GM21737 (cell line): Measurements from ENCODE around the gene ARHGEF5.
"Not testable (repeated sequence)": the region's sequence is repeated elsewhere in the genome, so short reads cannot be mapped to it uniquely, and the experiment has no call there.

ENCODE experiments used
- ATAC-seq: cut with Tn5 transposase; IDR thresholded peaks from one replicate; pipeline ENCODE4 v1.9.1; 2021; ENCODE audit warnings: mild to moderate bottlenecking, moderate library complexity; ENCODE audit not compliant: unreplicated experiment

ARHGEF5 gene

GRCh38 chr7:144355176-144355822 is at the start of gene ARHGEF5:
Gene ARHGEF5, plus strand, starts transcription at chr7:144355402. Its CDS starts 7,268 bp downstream, at chr7:144362670.
- ATAC-seq = peak; percentile 67

- not testable (repeated sequence) for ATAC-seq
Measured at GRCh38 chr7:144309702-144310101, 45.5 kb upstream of the ARHGEF5 start.

- not testable (repeated sequence) for ATAC-seq
Measured at GRCh38 chr7:144311218-144311617, 44.0 kb upstream of the ARHGEF5 start.

- not testable (repeated sequence) for ATAC-seq
Measured at GRCh38 chr7:144311872-144312469, 43.2 kb upstream of the ARHGEF5 start, which contains the start of gene OR2A1. Gene OR2A1, plus strand, starts transcription at chr7:144312419. Its CDS starts 5,706 bp downstream, at chr7:144318125.

GRCh38 chr7:144317537-144317936 is 37.7 kb upstream of the ARHGEF5 start:
- not testable (repeated sequence) for ATAC-seq

- ATAC-seq = not testable (repeated sequence)
Measured at GRCh38 chr7:144319547-144319946, 35.7 kb upstream of the ARHGEF5 start.

GRCh38 chr7:144321677-144322206 is 33.5 kb upstream of the ARHGEF5 start:
- not testable (repeated sequence) for ATAC-seq

- ATAC-seq = not testable (repeated sequence)
Measured at GRCh38 chr7:144323359-144323758, 31.8 kb upstream of the ARHGEF5 start.

GRCh38 chr7:144325868-144326267 is 29.3 kb upstream of the ARHGEF5 start:
- not testable (repeated sequence) for ATAC-seq

GRCh38 chr7:144330044-144330443 is 25.2 kb upstream of the ARHGEF5 start:
- not testable (repeated sequence) for ATAC-seq

GRCh38 chr7:144331221-144331995 is 23.8 kb upstream of the ARHGEF5 start:
- not testable (repeated sequence) for ATAC-seq

GRCh38 chr7:144331996-144332288 is 23.3 kb upstream of the ARHGEF5 start:
- ATAC-seq = not testable (repeated sequence)

- peak; percentile 41 for ATAC-seq
Measured at GRCh38 chr7:144348625-144349024, 6.6 kb upstream of the ARHGEF5 start.

- not testable (repeated sequence) for ATAC-seq
Measured at GRCh38 chr7:144351667-144352066, 3.5 kb upstream of the ARHGEF5 start.

- not testable (repeated sequence) for ATAC-seq
Measured at GRCh38 chr7:144356185-144356584, 983 bp downstream of the ARHGEF5 start.

- not testable (repeated sequence) for ATAC-seq
Measured at GRCh38 chr7:144356860-144357259, 1.7 kb downstream of the ARHGEF5 start.

GRCh38 chr7:144362061-144362460 is 6.9 kb downstream of the ARHGEF5 start:
- ATAC-seq = not testable (repeated sequence)

- ATAC-seq = not testable (repeated sequence)
Measured at GRCh38 chr7:144365523-144365922, 10.3 kb downstream of the ARHGEF5 start.

- not testable (repeated sequence) for ATAC-seq
Measured at GRCh38 chr7:144367250-144367649, 12.0 kb downstream of the ARHGEF5 start.

GRCh38 chr7:144369221-144369620 is 14.0 kb downstream of the ARHGEF5 start:
- ATAC-seq = not testable (repeated sequence)

GRCh38 chr7:144378651-144379050 is 23.4 kb downstream of the ARHGEF5 start:
- ATAC-seq = no peak
